HCT116 (cell line): Measurements from ENCODE around the gene C5orf34. TPM values are rescaled to one million over a fixed set of nuclear protein-coding genes. Genes with fewer than 3 reads are reported as not detected.
"Not testable (repeated sequence)": the region's sequence is repeated elsewhere in the genome, so short reads cannot be mapped to it uniquely, and the experiment has no call there.

Experiments
- ATAC-seq: fragments of 200-7000 bp; cut with Tn5 transposase; 2 replicates; pipeline ENCODE4 v1.9.1; 2020; ENCODE audit warnings: mild to moderate bottlenecking, moderate library complexity
- BruUV-seq: library from RNA; stranded (reverse); fragments of 400-500 nt; replicated peaks from 2 replicates; lab custom pipeline; 2021; lab: Mats Ljungman, UMichigan
- CTCF ChIA-PET: fragments of 300-600 bp; sonication (Branson Sonifier 250); formaldehyde crosslinking; loops from one replicate; lab custom pipeline; 2021; ENCODE audit warnings: antibody characterized with exemption; lab: Charles Lee
- POLR2A ChIA-PET: fragments of 300-600, 350-600 bp; sonication (Branson Sonifier 250); formaldehyde crosslinking; loops from one replicate; lab custom pipeline; 2021; ENCODE audit warnings: antibody characterized with exemption; lab: Charles Lee
- RAD21 ChIA-PET, 2 experiments: fragments of 300-600 bp; sonication (Branson Sonifier 250); formaldehyde crosslinking; loops; one replicate each; lab custom pipeline; 2023; ENCODE audit warnings: low total read pairs in 2 of 2; ENCODE audit not compliant: uncharacterized antibody in 2 of 2, unreplicated experiment in 2 of 2, low non-redundant PET in 1 of 2; lab: Charles Lee
- DNase-seq: peaks from one replicate; pipeline ENCODE4 v3.0.0-alpha.2; 2010; ENCODE audit warnings: low read depth, low spot score
- H2AFZ ChIP-seq: fragments of 200-600 bp; shearing (Covaris generic), sonication (generic); 2 replicates; pipeline ENCODE4 v1.6.1; 2017; ENCODE audit warnings: low read depth, mixed run types, mixed read lengths, antibody characterized with exemption, low read length; ENCODE audit not compliant: poor library complexity, severe bottlenecking
- H3K27ac ChIP-seq: 2 replicates; pipeline ENCODE4 v1.5.1; 2012; ENCODE audit warnings: low read depth, low read length
- H3K27me3 ChIP-seq: fragments of 200-600 bp; sonication (generic); 2 replicates; pipeline ENCODE4 v1.6.1; 2016; ENCODE audit warnings: mixed run types, low read length, mixed read lengths; ENCODE audit not compliant: insufficient read depth
- H3K36me3 ChIP-seq, 2 experiments: fragments of 200-500 bp in 1 of 2; fragments of 200-600 bp in 1 of 2; sonication (Bioruptor generic) in 1 of 2; sonication (generic) in 1 of 2; 2 replicates each; pipeline versions ENCODE4 v1.5.1 to v1.6.1; 2014 to 2016; ENCODE audit warnings: low read length in 2 of 2, inconsistent platforms in 1 of 2, mixed read lengths in 1 of 2, mixed run types in 1 of 2; ENCODE audit not compliant: insufficient read depth in 2 of 2, control insufficient read depth in 1 of 2
- H3K4me1 ChIP-seq, 2 experiments: fragments of 200-600 bp in 1 of 2; sonication (generic) in 1 of 2; 2 replicates each; pipeline versions ENCODE4 v1.5.1 to v1.6.1; 2012 to 2017; ENCODE audit warnings: low read length in 2 of 2, inconsistent platforms in 1 of 2, mild to moderate bottlenecking in 1 of 2, mixed read lengths in 1 of 2, mixed run types in 1 of 2, moderate library complexity in 1 of 2; ENCODE audit not compliant: insufficient read depth in 2 of 2, control insufficient read depth in 1 of 2
- H3K4me2 ChIP-seq: fragments of 200-600 bp; sonication (generic); 2 replicates; pipeline ENCODE4 v1.6.1; 2017; ENCODE audit warnings: mixed run types, low read length, mixed read lengths
- H3K4me3 ChIP-seq, 2 experiments: fragments of 200-600 bp in 1 of 2; sonication (generic) in 1 of 2; replicated peaks in 1 of 2; 2 replicates each; pipeline ENCODE4 v1.5.1; 2011 to 2016; ENCODE audit warnings: low read length in 2 of 2, control low read depth in 1 of 2, low read depth in 1 of 2, mild to moderate bottlenecking in 1 of 2, mixed read lengths in 1 of 2, mixed run types in 1 of 2
- H3K79me2 ChIP-seq: fragments of 200-600 bp; sonication (generic); 2 replicates; pipeline ENCODE4 v1.6.1; 2017; ENCODE audit warnings: mild to moderate bottlenecking, mixed run types, low read length, moderate library complexity, mixed read lengths; ENCODE audit not compliant: insufficient read depth
- H3K9ac ChIP-seq: fragments of 200-600 bp; sonication (generic); 2 replicates; pipeline ENCODE4 v1.6.1; 2016; ENCODE audit warnings: low read length, mixed read lengths
- H3K9me2 ChIP-seq: fragments of 200-600 bp; sonication (generic), shearing (Covaris generic); 2 replicates; pipeline ENCODE4 v1.6.1; 2017; ENCODE audit warnings: mixed run types, mild to moderate bottlenecking, moderate library complexity; ENCODE audit not compliant: insufficient read depth
- H3K9me3 ChIP-seq, 2 experiments: fragments of 200-500 bp in 1 of 2; fragments of 200-600 bp in 1 of 2; sonication (Bioruptor generic) in 1 of 2; sonication (generic) in 1 of 2; 2 replicates each; pipeline ENCODE4 v1.6.1; 2014 to 2017; ENCODE audit warnings: low read length in 2 of 2, mixed read lengths in 2 of 2, inconsistent platforms in 1 of 2, low read depth in 1 of 2, mild to moderate bottlenecking in 1 of 2, mixed run types in 1 of 2, moderate library complexity in 1 of 2; ENCODE audit not compliant: control insufficient read depth in 1 of 2, insufficient read depth in 1 of 2
- H4K20me1 ChIP-seq: fragments of 200-600 bp; sonication (generic), shearing (Covaris generic); 2 replicates; pipeline ENCODE4 v1.6.1; 2017; ENCODE audit warnings: mixed run types, mild to moderate bottlenecking, moderate library complexity; ENCODE audit not compliant: insufficient read depth
- ATF3 ChIP-seq: IDR thresholded peaks from 2 replicates; pipeline ENCODE4 v1.6.1; 2012
- CTCF ChIP-seq, 3 experiments: fragments of 200-600 bp in 1 of 3; sonication (generic) in 1 of 3; IDR thresholded peaks in 2 of 3; conservative IDR thresholded peaks in 1 of 3; 2 replicates each; pipeline ENCODE4 v1.5.1; 2012 to 2017; ENCODE audit warnings: low read depth in 2 of 3, low read length in 2 of 3, antibody characterized with exemption in 1 of 3, borderline replicate concordance in 1 of 3, control low read depth in 1 of 3, mild to moderate bottlenecking in 1 of 3, mixed read lengths in 1 of 3, mixed run types in 1 of 3, moderate library complexity in 1 of 3; ENCODE audit not compliant: insufficient read depth in 1 of 3
- EGR1 ChIP-seq: IDR thresholded peaks from 2 replicates; pipeline ENCODE4 v1.6.1; 2012; ENCODE audit warnings: low read depth
- FOSL1 ChIP-seq: IDR thresholded peaks from 2 replicates; pipeline ENCODE4 v1.6.1; 2012; ENCODE audit warnings: low read depth
- REST ChIP-seq: IDR thresholded peaks from 2 replicates; pipeline ENCODE4 v1.6.1; 2012; ENCODE audit warnings: low read depth
- SIN3A ChIP-seq: IDR thresholded peaks from 2 replicates; pipeline ENCODE4 v1.6.1; 2012; ENCODE audit warnings: low read depth
- SRF ChIP-seq: IDR thresholded peaks from 2 replicates; pipeline ENCODE4 v1.6.1; 2012; ENCODE audit warnings: low read depth
- ZBTB33 ChIP-seq: IDR thresholded peaks from 2 replicates; pipeline ENCODE4 v1.6.1; 2011; ENCODE audit warnings: mild to moderate bottlenecking, low read length, moderate library complexity; ENCODE audit not compliant: insufficient replicate concordance; ENCODE audit errors: extremely low read depth
- ZNF274 ChIP-seq: fragments of 200-500 bp; sonication (Bioruptor generic); IDR thresholded peaks from 2 replicates; pipeline ENCODE4 v1.6.1; 2014; ENCODE audit warnings: mild to moderate bottlenecking, low read depth, low read length, inconsistent platforms
- intact Hi-C: fragments of 100-400 bp; cut with micrococcal nuclease; formaldehyde crosslinking; loops from 2 replicates; pipeline ENCODE4 v1.10.0; 2022
- total RNA-seq: library from RNA; stranded (reverse); gene quantifications from one replicate; pipeline ENCODE4 v1.2.1, GENCODE V29; 2021; ENCODE audit not compliant: unreplicated experiment

The C5orf34 gene
- total RNA-seq, 1 experiment from 2014 or later, result 4.8 TPM

GRCh38 chr5:43549272-43549671, 34.3 kb upstream of the C5orf34 start:
- BruUV-seq, H3K27me3 ChIP-seq, CTCF ChIA-PET, H3K4me3 ChIP-seq, H3K9me2 ChIP-seq, RAD21 ChIA-PET, H3K27ac ChIP-seq, H3K9ac ChIP-seq, POLR2A ChIA-PET, H2AFZ ChIP-seq, H3K4me2 ChIP-seq, DNase-seq, H3K4me1 ChIP-seq, ATAC-seq, H4K20me1 ChIP-seq, intact Hi-C loops, H3K9me3 ChIP-seq: not testable (repeated sequence)
- Histone ChIP-seq H3K79me2 (peaks cover 94% of the 10 kb centered on the region), H3K36me3 (peaks cover 33 to 63% of the 10 kb centered on the region in 2 experiments; a peak in 3 of 4 replicates)

GRCh38 chr5:43548358-43548757, 33.4 kb upstream of the C5orf34 start:
- intact Hi-C loops, result no loop called here
- TF ChIP-seq ATF3, result no peak
- TF ChIP-seq REST, result no peak
- no peak for TF ChIP-seq SIN3A
- TF ChIP-seq SRF, result no peak
- no peak for TF ChIP-seq ZNF274
- no peak for TF ChIP-seq CTCF (IDR thresholded peaks at IDR 0.05 in 2 of 3, conservative IDR thresholded peaks at IDR 0.05 in 1 of 3; ENCODE audit: borderline replicate concordance in 1 of 3, insufficient read depth in 1 of 3, low read depth in 2 of 3, low read length in 2 of 3)
- TF ChIP-seq FOSL1, result no peak
- TF ChIP-seq ZBTB33, result no peak
- no peak for TF ChIP-seq EGR1
- ChIA-PET POLR2A (no interaction called here), RAD21 (no interaction called here), CTCF (no interaction called here)
- Histone ChIP-seq H2AFZ (no peak overlapping the region), H3K27me3 (no peaks in the 10 kb centered on the region), H3K4me1 (no peaks in the 10 kb centered on the region), H3K36me3 (peaks cover 34 to 55% of the 10 kb centered on the region in 2 experiments; a peak in 3 of 4 replicates), H4K20me1 (no peaks in the 10 kb centered on the region), H3K9ac (no peak overlapping the region), H3K79me2 (peaks cover 93% of the 10 kb centered on the region), H3K4me2 (no peak overlapping the region), H3K9me2 (no peaks in the 10 kb centered on the region), H3K27ac (no peak overlapping the region), H3K4me3 (no peak overlapping the region), H3K9me3 (no peaks in the 10 kb centered on the region)
- DNase-seq, result no peak
- ATAC-seq, result no peak
- BruUV-seq, result no TSS peak
